CD4-positive, alpha-beta T cell (primary cell): ENCODE data around the gene AP4M1. TPM values are rescaled to one million over a fixed set of nuclear protein-coding genes. Genes with fewer than 3 reads are reported as not detected.

ENCODE experiments used
- ATAC-seq: fragments of 200-7000 bp; cut with Tn5 transposase; one replicate; pipeline ENCODE4 v1.10.0; 2022; ENCODE audit warnings: mild to moderate bottlenecking; ENCODE audit not compliant: poor library complexity
- CTCF ChIA-PET: fragments of 350-600 bp; sonication (Branson Sonifier 250); formaldehyde crosslinking; loops from one replicate; lab custom pipeline; 2021; ENCODE audit warnings: antibody characterized with exemption, inconsistent platforms; lab: Charles Lee
- POLR2A ChIA-PET: fragments of 350-600 bp; sonication (Branson Sonifier 250); formaldehyde crosslinking; loops from one replicate; lab custom pipeline; 2021; ENCODE audit warnings: antibody characterized with exemption, inconsistent platforms; lab: Charles Lee
- DNase-seq, 14 experiments: peaks; one replicate each; pipeline ENCODE4 v3.0.0-alpha.2; 2013 to 2020; ENCODE audit warnings: mixed read lengths in 2 of 14
- H3K27ac ChIP-seq, 2 donors: one replicate each; pipeline versions ENCODE4 v1.5.1 to v1.7.0; 2013; ENCODE audit warnings: low read length in 2 of 2, low read depth in 1 of 2, mild to moderate bottlenecking in 1 of 2
- H3K27me3 ChIP-seq, 2 experiments: 1 replicate in 1 of 2; 2 replicates in 1 of 2; pipeline versions ENCODE4 v1.6.1 to v1.7.0; 2013; ENCODE audit warnings: low read length in 2 of 2, control low read depth in 1 of 2, mild to moderate bottlenecking in 1 of 2, moderate library complexity in 1 of 2; ENCODE audit not compliant: insufficient read depth in 2 of 2, control insufficient read depth in 1 of 2
- H3K36me3 ChIP-seq: one replicate; pipeline ENCODE4 v1.6.1; 2013; ENCODE audit warnings: low read length, control low read depth; ENCODE audit not compliant: insufficient read depth
- H3K4me1 ChIP-seq: one replicate; pipeline ENCODE4 v1.6.1; 2013; ENCODE audit warnings: low read length, control low read depth; ENCODE audit not compliant: insufficient read depth
- H3K4me3 ChIP-seq: one replicate; pipeline ENCODE4 v1.5.1; 2013; ENCODE audit warnings: mild to moderate bottlenecking, low read length, moderate library complexity
- H3K9me3 ChIP-seq, 2 experiments: 1 replicate in 1 of 2; 2 replicates in 1 of 2; pipeline versions ENCODE4 v1.6.1 to v1.7.0; 2013; ENCODE audit warnings: low read length in 2 of 2, mild to moderate bottlenecking in 2 of 2, control low read depth in 1 of 2, moderate library complexity in 1 of 2; ENCODE audit not compliant: control insufficient read depth in 1 of 2, insufficient read depth in 1 of 2
- H3K27ac Mint-ChIP-seq: one replicate; pipeline ENCODE4 v1.8.0; 2020; ENCODE audit warnings: mixed read lengths
- H3K27me3 Mint-ChIP-seq: one replicate; pipeline ENCODE4 v1.8.0; 2021; ENCODE audit warnings: mixed read lengths
- H3K36me3 Mint-ChIP-seq: one replicate; pipeline ENCODE4 v1.8.0; 2021; ENCODE audit warnings: low read depth, mixed read lengths
- H3K4me1 Mint-ChIP-seq: one replicate; pipeline ENCODE4 v1.8.0; 2021; ENCODE audit warnings: low read depth, mixed read lengths
- H3K4me3 Mint-ChIP-seq: one replicate; pipeline ENCODE4 v1.8.0; 2020; ENCODE audit warnings: mild to moderate bottlenecking, mixed read lengths
- H3K9me3 Mint-ChIP-seq: one replicate; pipeline ENCODE4 v1.8.0; 2020; ENCODE audit warnings: mixed read lengths
- intact Hi-C, 2 experiments: fragments of 100-400 bp; cut with DNase I in 1 of 2; cut with micrococcal nuclease in 1 of 2; formaldehyde crosslinking; loops; one replicate each; pipeline versions ENCODE4 v1.15.1 to v1.9.0; 2023 to 2025; cut with DNase I, micrococcal nuclease
- total RNA-seq, 174 experiments: library from RNA in 2 of 174; stranded (reverse) in 2 of 174; gene quantifications; one replicate each; pipeline ENCODE4 v1.2.3 and lab custom pipeline; 2021 to 2026
- TF ChIP-seq, protein P1 (sequence below): fragments of 200-600 bp; IDR thresholded peaks from one replicate; pipeline ENCODE4 v1.8.0; 2022; ENCODE audit warnings: antibody characterized with exemption, mild to moderate bottlenecking

AP4M1 gene
- total RNA-seq, 2 experiments from 2014 or later, result 2.8 to 4.0 TPM

DNA sequence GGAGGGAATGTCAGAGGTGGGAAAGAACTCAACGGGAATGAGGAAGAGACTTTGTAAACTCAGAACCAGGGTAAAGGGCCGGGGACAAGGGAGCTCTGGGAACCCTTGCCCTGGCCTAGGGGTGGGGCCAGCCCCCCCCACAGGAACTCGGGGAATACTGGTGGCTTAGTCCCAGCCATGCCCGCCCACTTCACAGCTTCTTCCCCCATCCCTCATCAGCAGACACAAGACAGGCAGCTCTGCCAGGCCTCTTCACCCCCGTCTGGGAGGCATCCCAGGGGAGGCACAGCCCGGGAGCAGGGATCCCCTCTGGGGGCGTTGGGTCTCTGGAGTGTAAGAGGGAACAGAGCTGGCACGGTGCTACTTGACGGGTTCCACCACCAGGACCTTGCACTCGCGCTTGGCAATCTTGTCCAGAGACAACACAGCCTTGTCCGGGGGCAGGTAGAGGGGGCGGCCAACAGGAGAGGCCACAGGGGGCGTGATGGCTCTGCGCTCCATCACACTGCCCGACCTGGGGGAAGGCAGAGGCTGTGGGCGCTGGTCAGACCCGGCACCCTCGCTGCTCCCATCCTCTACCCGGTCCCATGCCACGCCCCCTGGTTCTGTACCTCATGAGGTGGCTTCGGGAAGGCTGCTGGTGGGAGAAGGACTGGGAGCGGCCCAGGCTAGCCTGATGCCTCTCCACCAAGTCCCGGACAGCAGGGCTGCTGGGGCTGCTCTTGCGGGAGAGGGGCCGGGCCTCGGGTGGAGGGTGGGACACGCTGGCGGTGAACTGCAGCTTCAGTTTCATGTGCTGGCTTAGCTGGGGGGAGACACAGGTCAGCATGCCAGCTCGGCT is 53.4 kb downstream of the AP4M1 start:
- intact Hi-C loops, result loop anchor here in 1 of 2 experiments (5.0 kb wide), 1 partner anchor 117 kb away; no protein-coding TSS in a partner anchor
- H3K4me3 Mint-ChIP-seq, result peak overlapping the region; percentile 63
- Histone ChIP-seq H3K36me3 (peaks cover 49% of the 10 kb centered on the region), H3K27ac (no peak overlapping the region), H3K27me3 (no peaks in the 10 kb centered on the region), H3K9me3 (no peaks in the 10 kb centered on the region), H3K4me1 (peaks cover 70% of the 10 kb centered on the region), H3K4me3 (no peak overlapping the region)
- TF ChIP-seq, protein P1, sequence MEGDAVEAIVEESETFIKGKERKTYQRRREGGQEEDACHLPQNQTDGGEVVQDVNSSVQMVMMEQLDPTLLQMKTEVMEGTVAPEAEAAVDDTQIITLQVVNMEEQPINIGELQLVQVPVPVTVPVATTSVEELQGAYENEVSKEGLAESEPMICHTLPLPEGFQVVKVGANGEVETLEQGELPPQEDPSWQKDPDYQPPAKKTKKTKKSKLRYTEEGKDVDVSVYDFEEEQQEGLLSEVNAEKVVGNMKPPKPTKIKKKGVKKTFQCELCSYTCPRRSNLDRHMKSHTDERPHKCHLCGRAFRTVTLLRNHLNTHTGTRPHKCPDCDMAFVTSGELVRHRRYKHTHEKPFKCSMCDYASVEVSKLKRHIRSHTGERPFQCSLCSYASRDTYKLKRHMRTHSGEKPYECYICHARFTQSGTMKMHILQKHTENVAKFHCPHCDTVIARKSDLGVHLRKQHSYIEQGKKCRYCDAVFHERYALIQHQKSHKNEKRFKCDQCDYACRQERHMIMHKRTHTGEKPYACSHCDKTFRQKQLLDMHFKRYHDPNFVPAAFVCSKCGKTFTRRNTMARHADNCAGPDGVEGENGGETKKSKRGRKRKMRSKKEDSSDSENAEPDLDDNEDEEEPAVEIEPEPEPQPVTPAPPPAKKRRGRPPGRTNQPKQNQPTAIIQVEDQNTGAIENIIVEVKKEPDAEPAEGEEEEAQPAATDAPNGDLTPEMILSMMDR, result no peak
- ChIA-PET CTCF (no interaction called here), POLR2A (interaction anchor here (1.0 to 3.2 kb wide), 3 partner anchors 12 to 28 kb away, joined by 3 to 21 read pairs (median 3); partner anchors contain the start of genes GAL3ST4 and MBLAC1)
- no peak for ATAC-seq
- H3K9me3 Mint-ChIP-seq, result no peaks in the 10 kb centered on the region
- no peak overlapping the region for H3K27ac Mint-ChIP-seq
- peaks cover 66% of the 10 kb centered on the region for H3K4me1 Mint-ChIP-seq
- DNase-seq, result peak in 1 of 14 experiments; percentile 23
- no peaks in the 10 kb centered on the region for H3K27me3 Mint-ChIP-seq
- H3K36me3 Mint-ChIP-seq, result peaks cover 63% of the 10 kb centered on the region

DNA sequence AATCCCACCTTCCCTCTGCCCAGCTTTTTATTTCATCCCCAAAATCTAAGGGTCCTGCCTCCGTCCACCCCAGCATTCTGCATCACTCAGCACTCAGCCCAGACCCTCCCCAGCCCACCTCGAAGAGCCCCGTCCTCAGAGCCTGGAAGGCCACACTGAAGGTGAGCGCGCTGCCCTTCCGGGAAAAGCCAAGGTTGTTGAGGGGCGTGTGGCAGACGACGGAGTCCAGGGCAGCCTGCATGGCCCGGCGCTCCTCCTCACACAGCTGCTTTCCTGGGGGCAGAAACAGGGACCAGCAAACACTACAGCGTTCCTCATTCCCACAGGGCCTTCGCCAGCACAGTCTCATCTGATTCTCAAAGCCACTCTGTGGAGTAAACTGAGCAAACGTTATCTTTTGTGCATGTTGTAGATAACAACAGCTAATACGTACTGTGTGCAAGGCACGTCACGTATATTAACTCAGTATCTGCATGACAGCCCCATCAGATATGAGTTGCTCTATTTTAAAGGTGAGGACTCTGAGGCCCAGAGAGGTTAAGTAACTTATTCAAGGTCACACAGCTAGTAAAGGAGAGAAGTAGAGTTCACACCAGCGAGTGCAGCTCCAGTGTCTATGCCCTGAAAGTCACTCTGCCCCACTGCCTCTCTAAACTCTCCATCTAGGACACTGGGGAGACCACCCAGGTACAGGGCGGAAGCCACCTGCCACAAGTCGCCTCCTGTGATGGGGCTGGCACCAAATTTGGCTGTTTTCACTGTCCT is 54.3 kb downstream of the AP4M1 start:
- ATAC-seq, result no peak
- no peaks in the 10 kb centered on the region for H3K27me3 Mint-ChIP-seq
- Histone ChIP-seq H3K9me3 (no peaks in the 10 kb centered on the region), H3K4me3 (no peak overlapping the region), H3K27ac (no peak overlapping the region), H3K27me3 (no peaks in the 10 kb centered on the region), H3K36me3 (peaks cover 47% of the 10 kb centered on the region), H3K4me1 (peaks cover 65% of the 10 kb centered on the region)
- peak overlapping the region; percentile 63 for H3K4me3 Mint-ChIP-seq
- TF ChIP-seq, protein P1, result no peak
- H3K27ac Mint-ChIP-seq, result peak overlapping the region; percentile 20
- ChIA-PET POLR2A (interaction anchor here (0.6 to 3.2 kb wide), 7 partner anchors 11 to 50 kb away, joined by 3 to 21 read pairs (median 4); partner anchors contain the start of genes GAL3ST4, GPC2, MBLAC1 and STAG3), CTCF (interaction anchor here (0.6 kb wide), 1 partner anchor 27 kb away, joined by 3 read pairs; no protein-coding TSS in a partner anchor)
- H3K9me3 Mint-ChIP-seq, result no peaks in the 10 kb centered on the region
- peaks cover 54% of the 10 kb centered on the region for H3K36me3 Mint-ChIP-seq
- intact Hi-C loops, result loop anchor here in 1 of 2 experiments (5.0 kb wide), 1 partner anchor 117 kb away; no protein-coding TSS in a partner anchor
- H3K4me1 Mint-ChIP-seq, result peaks cover 57% of the 10 kb centered on the region
- no peak for DNase-seq
